OCI-LY1 (cell line): Measurements from ENCODE around the gene SLC17A1.

Experiments
- H2AFZ ChIP-seq: fragments of 200-600 bp; sonication (generic), shearing (Covaris generic); 2 replicates; pipeline ENCODE4 v1.6.0; 2014; ENCODE audit warnings: antibody characterized with exemption, mild to moderate bottlenecking, low read length
- H3F3A ChIP-seq: fragments of 200-600 bp; sonication (generic), shearing (Covaris generic); 2 replicates; pipeline ENCODE4 v1.6.0; 2014; ENCODE audit warnings: mild to moderate bottlenecking, antibody characterized with exemption, low read length, moderate library complexity; ENCODE audit not compliant: insufficient read depth
- H3K27ac ChIP-seq: fragments of 200-600 bp; sonication (generic); 2 replicates; pipeline ENCODE4 v1.5.1; 2014; ENCODE audit warnings: low read length, mixed run types, mild to moderate bottlenecking, low read depth; ENCODE audit not compliant: poor library complexity, severe bottlenecking
- H3K27me3 ChIP-seq: fragments of 200-600 bp; sonication (generic); 2 replicates; pipeline ENCODE4 v1.6.0; 2014; ENCODE audit warnings: antibody characterized with exemption, mild to moderate bottlenecking, low read length, moderate library complexity; ENCODE audit not compliant: insufficient read depth
- H3K36me3 ChIP-seq: fragments of 200-600 bp; sonication (generic); 2 replicates; pipeline ENCODE4 v1.6.1; 2014; ENCODE audit warnings: mild to moderate bottlenecking, antibody characterized with exemption, low read length, moderate library complexity, mixed read lengths; ENCODE audit not compliant: insufficient read depth
- H3K4me1 ChIP-seq: fragments of 200-600 bp; sonication (generic); 2 replicates; pipeline ENCODE4 v1.5.1; 2014; ENCODE audit warnings: mild to moderate bottlenecking, low read length, moderate library complexity; ENCODE audit not compliant: insufficient read depth, severe bottlenecking
- H3K4me2 ChIP-seq: fragments of 200-600 bp; sonication (generic), shearing (Covaris generic); 2 replicates; pipeline ENCODE4 v1.6.1; 2014; ENCODE audit warnings: low read length
- H3K4me3 ChIP-seq: fragments of 200-600 bp; sonication (generic); 2 replicates; pipeline ENCODE4 v1.5.1; 2014; ENCODE audit warnings: low read length, low read depth, mild to moderate bottlenecking, mixed read lengths; ENCODE audit not compliant: poor library complexity, severe bottlenecking
- H3K79me2 ChIP-seq: fragments of 200-600 bp; shearing (Covaris generic); 2 replicates; pipeline ENCODE4 v1.6.1; 2016; ENCODE audit warnings: mixed run types, low read length, mixed read lengths; ENCODE audit not compliant: insufficient read depth
- H3K9ac ChIP-seq: fragments of 200-600 bp; sonication (generic), shearing (Covaris generic); 2 replicates; pipeline ENCODE4 v1.6.1; 2014; ENCODE audit warnings: mild to moderate bottlenecking, low read length, mixed read lengths
- H3K9me2 ChIP-seq: fragments of 200-600 bp; sonication (generic), shearing (Covaris generic); 2 replicates; pipeline ENCODE4 v1.6.1; 2014; ENCODE audit warnings: low read depth, mild to moderate bottlenecking, low read length, mixed read lengths
- H3K9me3 ChIP-seq: fragments of 200-600 bp; shearing (Covaris generic); 2 replicates; pipeline ENCODE4 v1.6.1; 2014; ENCODE audit warnings: low read length, mixed read lengths
- H4K20me1 ChIP-seq: fragments of 200-600 bp; sonication (generic), shearing (Covaris generic); 2 replicates; pipeline ENCODE4 v1.6.0; 2016; ENCODE audit warnings: mild to moderate bottlenecking, low read length; ENCODE audit not compliant: insufficient read depth
- CTCF ChIP-seq: fragments of 200-600 bp; sonication (generic), shearing (Covaris generic); IDR thresholded peaks from 2 replicates; pipeline ENCODE4 v1.5.1; 2017; ENCODE audit warnings: mild to moderate bottlenecking, antibody characterized with exemption, low read length, moderate library complexity, mixed read lengths
- EZH2 ChIP-seq: fragments of 200-600 bp; sonication (generic), shearing (Covaris generic); IDR thresholded peaks from 2 replicates; pipeline ENCODE4 v1.8.0; 2017; ENCODE audit warnings: borderline replicate concordance, mixed run types, mild to moderate bottlenecking, antibody characterized with exemption, low read length, moderate library complexity, mixed read lengths

Gene SLC17A1

GRCh38 chr6:25832307-25832662, 433 bp upstream of the SLC17A1 start:
- H3K36me3 ChIP-seq, result no peaks in the 10 kb centered on the region
- H3K79me2 ChIP-seq, result no peaks in the 10 kb centered on the region
- H3K9ac ChIP-seq, result no peak overlapping the region
- H2AFZ ChIP-seq, result no peak overlapping the region
- H3K4me1 ChIP-seq, result no peaks in the 10 kb centered on the region
- H4K20me1 ChIP-seq, result no peaks in the 10 kb centered on the region
- no peaks in the 10 kb centered on the region for H3K9me2 ChIP-seq
- no peak overlapping the region for H3K4me3 ChIP-seq
- no peaks in the 10 kb centered on the region for H3F3A ChIP-seq
- no peak overlapping the region for H3K27ac ChIP-seq
- H3K9me3 ChIP-seq, result no peaks in the 10 kb centered on the region
- H3K4me2 ChIP-seq, result no peak overlapping the region
- H3K27me3 ChIP-seq, result no peaks in the 10 kb centered on the region; the same call in 1 of the 2 replicates
- TF ChIP-seq EZH2, result no peak
- TF ChIP-seq CTCF, result no peak

GRCh38 chr6:25830458-25830857, 1.4 kb downstream of the SLC17A1 start:
- Histone ChIP-seq H3K27ac (no peak overlapping the region), H3K9ac (no peak overlapping the region), H4K20me1 (no peaks in the 10 kb centered on the region), H3K4me3 (no peak overlapping the region), H2AFZ (no peak overlapping the region), H3K4me1 (no peaks in the 10 kb centered on the region), H3K36me3 (no peaks in the 10 kb centered on the region), H3K9me3 (no peaks in the 10 kb centered on the region), H3K79me2 (no peaks in the 10 kb centered on the region), H3K9me2 (no peaks in the 10 kb centered on the region), H3F3A (no peaks in the 10 kb centered on the region), H3K4me2 (no peak overlapping the region), H3K27me3 (no peaks in the 10 kb centered on the region; the same call in 1 of the 2 replicates)
- no peak for TF ChIP-seq EZH2
- no peak for TF ChIP-seq CTCF

GRCh38 chr6:25829375-25829774, 2.5 kb downstream of the SLC17A1 start:
- no peak overlapping the region for H3K27ac ChIP-seq
- no peak for TF ChIP-seq EZH2
- no peak for TF ChIP-seq CTCF
- no peak overlapping the region for H3K4me2 ChIP-seq
- H3F3A ChIP-seq, result no peaks in the 10 kb centered on the region
- H3K4me1 ChIP-seq, result no peaks in the 10 kb centered on the region
- no peaks in the 10 kb centered on the region for H3K36me3 ChIP-seq
- no peaks in the 10 kb centered on the region for H3K79me2 ChIP-seq
- no peak overlapping the region for H3K4me3 ChIP-seq
- no peaks in the 10 kb centered on the region; the same call in 1 of the 2 replicates for H3K27me3 ChIP-seq
- no peak overlapping the region for H2AFZ ChIP-seq
- H4K20me1 ChIP-seq, result no peaks in the 10 kb centered on the region
- H3K9me3 ChIP-seq, result no peaks in the 10 kb centered on the region
- no peaks in the 10 kb centered on the region for H3K9me2 ChIP-seq
- H3K9ac ChIP-seq, result no peak overlapping the region
